Caco-2 (cell line): Measurements from ENCODE around the gene PPP1R37. TPM values are rescaled to one million over a fixed set of nuclear protein-coding genes. Genes with fewer than 3 reads are reported as not detected.
A peak's percentile ranks its signal among the peaks of the same experiment; 100 is the strongest.

Source experiments
- BruUV-seq: library from RNA; stranded (reverse); fragments of 400-500 nt; replicated peaks from 2 replicates; lab custom pipeline; 2021; lab: Mats Ljungman, UMichigan
- CTCF ChIA-PET: fragments of 300-600 bp; sonication (Branson Sonifier 250); formaldehyde crosslinking; loops from one replicate; lab custom pipeline; 2022; ENCODE audit warnings: antibody characterized with exemption; lab: Charles Lee
- POLR2A ChIA-PET: fragments of 300-600 bp; sonication (Branson Sonifier 250); formaldehyde crosslinking; loops from one replicate; lab custom pipeline; 2022; ENCODE audit warnings: antibody characterized with exemption; lab: Charles Lee
- DNase-seq, 2 experiments: peaks; one replicate each; pipeline versions ENCODE4 v3.0.0 to v3.0.0-alpha.2; 2020 to 2022
- H3K27me3 ChIP-seq: replicated peaks from 2 replicates; pipeline ENCODE4 v1.6.0; 2011; ENCODE audit warnings: low read length; ENCODE audit not compliant: control insufficient read depth, insufficient read depth
- H3K36me3 ChIP-seq: 2 replicates; pipeline ENCODE4 v1.5.1; 2011; ENCODE audit warnings: low read length; ENCODE audit not compliant: control insufficient read depth, insufficient read depth
- H3K4me1 ChIP-seq: fragments of 250-450 bp; sonication (Bioruptor Pico); 2 replicates; pipeline ENCODE4 v1.5.1; 2020; ENCODE audit warnings: mild to moderate bottlenecking
- H3K4me3 ChIP-seq: 2 replicates; pipeline ENCODE4 v1.5.1; 2011; ENCODE audit warnings: low read depth, mild to moderate bottlenecking, control low read depth, low read length
- H3K9me3 ChIP-seq: fragments of 250-450 bp; sonication (Bioruptor Pico); 2 replicates; pipeline ENCODE4 v1.5.1; 2020; ENCODE audit warnings: mild to moderate bottlenecking, moderate library complexity
- H3K27ac Mint-ChIP-seq: one replicate; pipeline ENCODE4 v1.8.0; 2022; ENCODE audit warnings: mixed read lengths; ENCODE audit not compliant: unreplicated experiment
- H3K27me3 Mint-ChIP-seq: one replicate; pipeline ENCODE4 v1.8.0; 2022; ENCODE audit warnings: mixed read lengths; ENCODE audit not compliant: insufficient read depth, unreplicated experiment
- H3K36me3 Mint-ChIP-seq: one replicate; pipeline ENCODE4 v1.8.0; 2022; ENCODE audit warnings: mild to moderate bottlenecking, mixed read lengths; ENCODE audit not compliant: insufficient read depth, unreplicated experiment
- H3K4me1 Mint-ChIP-seq: one replicate; pipeline ENCODE4 v1.8.0; 2022; ENCODE audit warnings: low read depth, mixed read lengths; ENCODE audit not compliant: unreplicated experiment
- H3K4me3 Mint-ChIP-seq: one replicate; pipeline ENCODE4 v1.8.0; 2022; ENCODE audit warnings: mild to moderate bottlenecking, moderate library complexity, mixed read lengths; ENCODE audit not compliant: unreplicated experiment
- H3K9me3 Mint-ChIP-seq: one replicate; pipeline ENCODE4 v1.8.0; 2022; ENCODE audit warnings: mixed read lengths; ENCODE audit not compliant: unreplicated experiment
- CTCF ChIP-seq, 2 experiments: fragments of 200-600 bp in 1 of 2; IDR thresholded peaks; 1 replicate in 1 of 2; 2 replicates in 1 of 2; pipeline versions ENCODE4 v1.5.1 to v1.8.0; 2011 to 2022; ENCODE audit warnings: antibody characterized with exemption in 1 of 2, control low read depth in 1 of 2, inconsistent platforms in 1 of 2, low read depth in 1 of 2, low read length in 1 of 2, mild to moderate bottlenecking in 1 of 2, moderate library complexity in 1 of 2; ENCODE audit not compliant: insufficient read depth in 1 of 2, severe bottlenecking in 1 of 2, unreplicated experiment in 1 of 2
- intact Hi-C: fragments of 100-400 bp; cut with micrococcal nuclease; formaldehyde crosslinking; loops from one replicate; pipeline ENCODE4 v1.10.0; 2022; ENCODE audit not compliant: unreplicated experiment
- total RNA-seq: library from RNA; stranded (reverse); gene quantifications from 2 replicates; pipeline ENCODE4 v1.2.3, GENCODE V29; 2022

The PPP1R37 gene
- total RNA-seq, 1 experiment from 2014 or later: 42.1 TPM

GRCh38 chr19:45087531-45087930 lies 5.4 kb upstream of the PPP1R37 start:
- H3K4me1 Mint-ChIP-seq: peaks cover 7% of the 10 kb centered on the region
- H3K27ac Mint-ChIP-seq: peak overlapping the region; percentile 5
- POLR2A ChIA-PET: no interaction called here

GRCh38 chr19:45090034-45090433 lies 2.9 kb upstream of the PPP1R37 start:
- Mint-ChIP-seq H3K4me3 (no peak overlapping the region), H3K9me3 (no peaks in the 10 kb centered on the region), H3K27ac (no peak overlapping the region), H3K36me3 (peaks cover 58% of the 10 kb centered on the region), H3K27me3 (no peaks in the 10 kb centered on the region), H3K4me1 (peaks cover 23% of the 10 kb centered on the region)
- BruUV-seq: no TSS peak
- Histone ChIP-seq H3K4me1 (peaks cover 5% of the 10 kb centered on the region; the same call in 1 of the 2 replicates), H3K9me3 (no peaks in the 10 kb centered on the region), H3K4me3 (no peak overlapping the region), H3K36me3 (no peaks in the 10 kb centered on the region; the same call in none of the 2 replicates), H3K27me3 (no peaks in the 10 kb centered on the region)
- no peak for TF ChIP-seq CTCF (IDR thresholded peaks at IDR 0.05; ENCODE audit: insufficient read depth in 1 of 2, low read depth in 1 of 2, low read length in 1 of 2, severe bottlenecking in 1 of 2, unreplicated experiment in 1 of 2)
- CTCF ChIA-PET: interaction anchor here (0.6 kb wide), 1 partner anchor 47 kb away, joined by 3 read pairs; no protein-coding TSS in a partner anchor
- peak in 1 of 2 experiments; percentile 32 for DNase-seq
- POLR2A ChIA-PET: no interaction called here
- intact Hi-C loops: loop anchor here (5.0 kb wide), 1 partner anchor 37 kb away; no protein-coding TSS in a partner anchor

More at GRCh38 chr19:45087531-45087930, 5.4 kb upstream of the PPP1R37 start:
- no peaks in the 10 kb centered on the region for H3K27me3 Mint-ChIP-seq
- H3K4me3 ChIP-seq: no peak overlapping the region
- intact Hi-C loops: no loop called here
- peaks cover 5% of the 10 kb centered on the region; the same call in 1 of the 2 replicates for H3K4me1 ChIP-seq
- no peak for TF ChIP-seq CTCF (IDR thresholded peaks at IDR 0.05; ENCODE audit: insufficient read depth in 1 of 2, low read depth in 1 of 2, low read length in 1 of 2, severe bottlenecking in 1 of 2, unreplicated experiment in 1 of 2)
- H3K36me3 ChIP-seq: no peaks in the 10 kb centered on the region; the same call in none of the 2 replicates
- no peak overlapping the region for H3K4me3 Mint-ChIP-seq
- H3K9me3 ChIP-seq: no peaks in the 10 kb centered on the region
- no peaks in the 10 kb centered on the region for H3K27me3 ChIP-seq
- no peak for DNase-seq
- no peaks in the 10 kb centered on the region for H3K9me3 Mint-ChIP-seq
- peaks cover 48% of the 10 kb centered on the region for H3K36me3 Mint-ChIP-seq
- no TSS peak for BruUV-seq
- CTCF ChIA-PET: no interaction called here

- CTCF ChIA-PET: interaction anchor here (0.6 to 2.4 kb wide), 3 partner anchors 45 to 175 kb away, joined by 3 to 7 read pairs (median 5); no protein-coding TSS in a partner anchor
Measured at GRCh38 chr19:45090606-45091005, 2.4 kb upstream of the PPP1R37 start.

More at GRCh38 chr19:45090606-45091005, 2.4 kb upstream of the PPP1R37 start:
- Histone ChIP-seq H3K27me3 (no peaks in the 10 kb centered on the region), H3K4me1 (peaks cover 5% of the 10 kb centered on the region; the same call in 1 of the 2 replicates), H3K9me3 (no peaks in the 10 kb centered on the region), H3K36me3 (no peaks in the 10 kb centered on the region; the same call in none of the 2 replicates), H3K4me3 (peak overlapping the region; percentile 33)
- DNase-seq: no peak
- Mint-ChIP-seq H3K4me1 (peaks cover 23% of the 10 kb centered on the region), H3K36me3 (peaks cover 58% of the 10 kb centered on the region), H3K27ac (peak overlapping the region; percentile 96), H3K9me3 (no peaks in the 10 kb centered on the region), H3K27me3 (no peaks in the 10 kb centered on the region), H3K4me3 (peak overlapping the region; percentile 84)
- POLR2A ChIA-PET: no interaction called here
- TF ChIP-seq CTCF (IDR thresholded peaks at IDR 0.05; ENCODE audit: insufficient read depth in 1 of 2, low read depth in 1 of 2, low read length in 1 of 2, severe bottlenecking in 1 of 2, unreplicated experiment in 1 of 2): no peak
- intact Hi-C loops: loop anchor here (1.0 to 5.0 kb wide), 2 partner anchors 14 to 37 kb away; partner anchors contain the start of gene ZNF296
- BruUV-seq: no TSS peak
